AG04449 (cell line): ENCODE measurements around the gene ZC3H15.
"Not testable (repeated sequence)": the region's sequence is repeated elsewhere in the genome, so short reads cannot be mapped to it uniquely, and the experiment has no call there.

Experiments used
- CTCF ChIA-PET: fragments of 350-600 bp; formaldehyde crosslinking; extraction: SDS; loops from one replicate; lab custom pipeline; 2021; ENCODE audit warnings: antibody characterized with exemption; lab: Yijun Ruan, JAX
- POLR2A ChIA-PET: fragments of 400-600, 350-600 bp; formaldehyde crosslinking; extraction: SDS; loops from one replicate; lab custom pipeline; 2020; ENCODE audit warnings: antibody characterized with exemption, inconsistent platforms; lab: Yijun Ruan, JAX
- DNase-seq: peaks from one replicate; pipeline ENCODE4 v3.0.0-alpha.2; 2010; ENCODE audit warnings: low read depth, low spot score
- H3K4me3 ChIP-seq: 2 replicates; pipeline ENCODE4 v1.5.1; 2011; ENCODE audit warnings: low read depth, mild to moderate bottlenecking, control low read depth, low read length
- CTCF ChIP-seq: IDR thresholded peaks from one replicate; pipeline ENCODE4 v1.5.1; 2011; ENCODE audit warnings: mild to moderate bottlenecking, moderate library complexity, low read length, control low read depth, inconsistent platforms; ENCODE audit not compliant: insufficient read depth; ENCODE audit errors: missing control alignments

The ZC3H15 gene

GRCh38 chr2:186466743-186467142 is 19.3 kb upstream of the ZC3H15 start:
- H3K4me3 ChIP-seq: no peak overlapping the region
- ChIA-PET CTCF (no interaction called here), POLR2A (no interaction called here)
- no peak for TF ChIP-seq CTCF
- no peak for DNase-seq

GRCh38 chr2:186467421-186467820 is 18.6 kb upstream of the ZC3H15 start:
- POLR2A ChIA-PET: no interaction called here

GRCh38 chr2:186472722-186473493 is 13.2 kb upstream of the ZC3H15 start:
- POLR2A ChIA-PET, H3K4me3 ChIP-seq, CTCF ChIA-PET, DNase-seq: not testable (repeated sequence)

More at GRCh38 chr2:186467421-186467820, 18.6 kb upstream of the ZC3H15 start:
- no peak overlapping the region for H3K4me3 ChIP-seq
- TF ChIP-seq CTCF: no peak
- DNase-seq: no peak
- CTCF ChIA-PET: no interaction called here

GRCh38 chr2:186474239-186474638 is 11.8 kb upstream of the ZC3H15 start:
- CTCF ChIA-PET, POLR2A ChIA-PET: not testable (repeated sequence)

GRCh38 chr2:186477790-186478189 is 8.3 kb upstream of the ZC3H15 start:
- ChIA-PET CTCF (no interaction called here), POLR2A (no interaction called here)
- DNase-seq: no peak

More at GRCh38 chr2:186474239-186474638, 11.8 kb upstream of the ZC3H15 start:
- not testable (repeated sequence) for H3K4me3 ChIP-seq, DNase-seq

GRCh38 chr2:186480991-186481390 is 5.1 kb upstream of the ZC3H15 start:
- ChIA-PET CTCF (no interaction called here), POLR2A (no interaction called here)
- no peak for DNase-seq
- no peak overlapping the region for H3K4me3 ChIP-seq
- no peak for TF ChIP-seq CTCF

More at GRCh38 chr2:186477790-186478189, 8.3 kb upstream of the ZC3H15 start:
- no peak for TF ChIP-seq CTCF
- H3K4me3 ChIP-seq: no peak overlapping the region

GRCh38 chr2:186484062-186484735 is 1.9 kb upstream of the ZC3H15 start:
- H3K4me3 ChIP-seq: no peak overlapping the region
- CTCF ChIA-PET: no interaction called here
- no peak for DNase-seq
- no peak for TF ChIP-seq CTCF
- POLR2A ChIA-PET: no interaction called here
